NCI-H748 (cell line): Measurements from ENCODE around the gene ST3GAL2.
"Not testable (repeated sequence)": the region's sequence is repeated elsewhere in the genome, so short reads cannot be mapped to it uniquely, and the experiment has no call there.

ENCODE experiments used
- DNase-seq: peaks from one replicate; lab custom pipeline; 2025; ENCODE audit not compliant: unreplicated experiment; lab: John Stamatoyannopoulos, UW

The ST3GAL2 gene

GRCh38 chr16:70418274-70418992 lies 20.5 kb downstream of the ST3GAL2 start:
- DNase-seq = no peak

GRCh38 chr16:70417661-70418060 lies 21.2 kb downstream of the ST3GAL2 start:
- no peak for DNase-seq

DNA sequence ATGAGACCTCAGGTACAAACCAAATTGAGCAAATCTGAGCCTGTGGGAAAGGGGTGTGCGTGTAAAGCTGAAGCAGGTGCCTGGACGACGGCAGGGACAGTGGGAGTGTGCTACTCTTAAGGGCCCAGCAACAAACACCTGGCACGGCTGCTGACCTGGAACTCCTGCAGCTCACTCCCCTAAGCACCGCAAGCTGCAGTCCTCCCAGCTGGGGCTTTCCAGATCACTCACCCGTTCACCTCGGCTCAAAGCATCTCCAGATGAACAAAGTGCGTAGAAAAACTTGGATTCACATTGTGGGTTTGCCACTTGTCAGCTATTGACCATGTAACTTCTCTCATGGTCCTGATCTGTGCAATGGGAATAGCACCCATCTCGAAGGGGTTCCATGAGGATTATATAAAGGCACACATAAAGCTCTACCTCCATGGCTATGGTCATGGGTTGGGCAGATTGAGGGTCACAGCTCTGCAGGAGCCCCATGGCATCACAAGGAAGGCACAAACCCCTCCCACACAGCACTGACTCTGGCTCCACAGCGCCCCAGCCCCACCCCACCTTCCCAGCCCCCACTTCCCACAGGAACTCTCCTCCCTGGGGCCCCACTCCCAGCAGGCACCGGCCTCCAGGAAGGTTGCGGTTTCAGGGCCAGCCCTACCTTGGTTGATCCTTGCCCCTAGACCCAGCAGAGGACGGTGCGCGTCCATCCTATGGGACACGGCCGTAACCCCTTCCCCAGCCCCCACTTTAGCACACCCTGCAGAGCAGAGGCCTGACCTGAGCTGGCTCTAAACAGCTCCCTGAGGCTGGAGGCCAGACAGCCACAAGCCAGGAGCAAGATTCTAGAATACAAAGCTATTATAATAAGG lies 21.9 kb downstream of the ST3GAL2 start:
- no peak for DNase-seq

- DNase-seq = not testable (repeated sequence)
Measured at GRCh38 chr16:70413572-70413971, 25.3 kb downstream of the ST3GAL2 start.

GRCh38 chr16:70412385-70412784 lies 26.5 kb downstream of the ST3GAL2 start:
- DNase-seq = no peak

DNA sequence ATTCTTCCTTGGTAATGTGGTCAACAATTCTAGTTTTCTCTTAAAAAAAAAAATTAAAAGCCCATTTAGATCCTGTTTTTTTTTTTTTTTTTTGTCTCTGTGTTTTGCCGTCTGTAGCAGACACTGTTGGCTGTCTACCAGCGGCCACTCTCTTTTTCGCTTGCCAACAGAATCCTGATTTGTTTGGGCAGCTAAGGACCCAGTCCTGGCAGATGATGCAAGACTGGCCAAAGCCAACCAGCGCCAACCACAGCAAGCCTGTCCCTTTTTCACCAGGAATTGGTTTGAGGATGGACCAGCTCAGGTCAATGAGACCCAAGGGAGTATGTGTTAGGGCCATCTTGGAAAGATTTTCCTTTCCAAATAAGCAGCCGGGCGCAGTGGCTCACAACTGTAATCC lies 28.2 kb downstream of the ST3GAL2 start:
- DNase-seq = no peak

- DNase-seq = no peak
Measured at GRCh38 chr16:70407811-70408274, 31.1 kb downstream of the ST3GAL2 start.

- DNase-seq = not testable (repeated sequence)
Measured at GRCh38 chr16:70406104-70406503, 32.8 kb downstream of the ST3GAL2 start.

GRCh38 chr16:70402916-70403659 lies 35.8 kb downstream of the ST3GAL2 start:
- DNase-seq = no peak

GRCh38 chr16:70399951-70400350 lies 38.9 kb downstream of the ST3GAL2 start:
- DNase-seq = no peak

- no peak for DNase-seq
Measured at GRCh38 chr16:70399381-70399780, 39.5 kb downstream of the ST3GAL2 start.

GRCh38 chr16:70398177-70398743 lies 40.6 kb downstream of the ST3GAL2 start:
- DNase-seq = no peak

GRCh38 chr16:70396246-70396904 lies 42.5 kb downstream of the ST3GAL2 start:
- no peak for DNase-seq

GRCh38 chr16:70395345-70395901 lies 43.5 kb downstream of the ST3GAL2 start:
- DNase-seq = peak; percentile 22

- no peak for DNase-seq
Measured at GRCh38 chr16:70394853-70395252, 44.0 kb downstream of the ST3GAL2 start.

- no peak for DNase-seq
Measured at GRCh38 chr16:70393662-70394061, 45.2 kb downstream of the ST3GAL2 start.

- no peak for DNase-seq
Measured at GRCh38 chr16:70392606-70393005, 46.3 kb downstream of the ST3GAL2 start.

- no peak for DNase-seq
Measured at GRCh38 chr16:70391881-70392481, 46.9 kb downstream of the ST3GAL2 start.

- DNase-seq = no peak
Measured at GRCh38 chr16:70391446-70391845, 47.5 kb downstream of the ST3GAL2 start.

- DNase-seq = no peak
Measured at GRCh38 chr16:70390774-70391173, 48.1 kb downstream of the ST3GAL2 start.
